Measurements from ENCODE around the gene ZNF423.
A peak's percentile ranks its signal among the peaks of the same experiment; 100 is the strongest.
"Not testable (repeated sequence)": the region's sequence is repeated elsewhere in the genome, so short reads cannot be mapped to it uniquely, and the experiment has no call there.

The ZNF423 gene

DNA sequence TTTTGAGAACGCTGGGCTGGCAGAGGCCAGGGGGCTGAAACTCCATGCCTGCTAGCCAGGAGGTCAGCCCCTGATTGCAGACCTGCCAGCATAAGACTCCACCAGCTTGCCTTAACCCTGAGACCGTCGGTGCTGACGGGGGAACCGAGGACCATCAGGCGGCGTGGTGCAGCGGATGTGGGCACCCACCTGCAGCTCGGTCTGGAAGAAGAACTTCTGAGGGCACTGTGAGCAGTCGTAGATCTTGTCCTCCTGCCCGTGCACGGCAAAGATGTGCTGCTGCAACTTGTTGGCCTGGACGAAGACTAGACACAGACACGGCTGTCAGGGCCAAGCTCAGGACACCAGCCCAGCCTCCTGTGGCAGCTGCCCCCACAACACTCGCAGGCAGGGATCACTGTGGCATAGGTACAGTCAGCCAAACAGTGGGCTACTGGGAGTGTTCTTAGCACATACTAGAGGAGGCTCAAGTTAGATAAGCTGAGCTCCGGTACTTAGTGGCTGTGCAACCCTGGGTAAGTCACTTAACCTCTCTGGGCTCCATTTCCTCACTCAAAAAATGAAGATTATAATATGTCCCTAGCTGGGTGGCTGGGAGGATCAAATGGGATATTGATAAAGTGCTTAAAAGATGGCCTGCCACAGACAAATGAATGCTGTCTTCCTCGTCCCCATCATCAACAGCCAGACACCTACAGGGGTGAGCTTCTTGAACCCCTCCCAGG is 332.3 kb downstream of the ZNF423 start:
- no peak for DNase-seq

DNA sequence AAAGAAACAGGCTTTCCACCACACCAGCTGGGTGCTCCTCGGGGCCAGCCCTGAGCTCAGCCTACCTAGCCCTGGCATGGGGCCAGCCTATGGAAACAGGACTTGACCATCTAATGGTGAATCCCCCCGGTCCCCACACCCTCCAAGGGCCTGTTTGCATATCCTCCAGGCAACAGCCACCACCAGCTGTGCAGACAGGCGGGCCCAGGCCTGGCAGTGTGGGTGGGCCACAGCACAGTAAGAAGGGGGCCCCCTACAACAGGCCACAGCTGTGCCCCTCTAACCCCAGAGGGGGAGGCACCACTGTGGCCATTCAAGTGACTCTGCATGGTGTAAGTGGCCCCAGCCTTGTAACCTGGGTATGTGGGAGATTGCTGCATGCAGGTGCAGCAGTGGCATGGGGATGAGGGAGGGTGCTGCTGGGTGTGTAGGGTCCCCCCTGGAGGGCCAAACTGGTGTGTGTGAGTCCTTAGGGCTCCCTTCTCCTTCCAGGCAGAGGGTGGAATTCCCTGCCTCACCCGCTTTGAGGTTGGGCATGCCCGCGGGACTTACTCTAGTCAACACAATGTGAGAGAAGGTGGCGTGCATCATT is 334.1 kb downstream of the ZNF423 start:
- DNase-seq, result no peak

DNA sequence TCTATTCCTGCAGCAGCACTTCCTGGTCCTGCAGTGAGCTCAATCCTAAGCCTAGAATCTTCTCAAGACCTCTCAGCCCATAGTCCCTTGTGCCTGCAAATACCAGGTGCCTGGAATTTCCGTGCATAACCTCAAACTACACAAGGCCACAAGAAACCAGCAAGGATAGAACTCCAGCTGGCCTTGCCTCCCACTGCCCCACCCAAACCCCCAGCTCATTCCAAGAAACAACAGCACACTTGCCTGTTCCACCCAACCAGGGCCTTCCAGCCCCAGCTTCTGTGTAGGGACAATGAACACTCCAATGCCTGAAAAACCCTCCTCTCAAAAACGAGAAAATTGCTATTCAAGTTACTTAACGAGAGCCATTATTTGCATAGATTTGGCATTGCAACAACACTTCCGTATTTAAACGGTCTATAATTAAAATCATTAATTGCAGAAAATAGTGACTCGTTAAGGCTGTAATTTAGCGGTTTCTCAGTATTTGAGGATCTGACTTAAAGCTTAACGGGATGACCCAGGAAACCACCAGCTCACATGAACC is 335.3 kb downstream of the ZNF423 start:
- no peak for DNase-seq

DNA sequence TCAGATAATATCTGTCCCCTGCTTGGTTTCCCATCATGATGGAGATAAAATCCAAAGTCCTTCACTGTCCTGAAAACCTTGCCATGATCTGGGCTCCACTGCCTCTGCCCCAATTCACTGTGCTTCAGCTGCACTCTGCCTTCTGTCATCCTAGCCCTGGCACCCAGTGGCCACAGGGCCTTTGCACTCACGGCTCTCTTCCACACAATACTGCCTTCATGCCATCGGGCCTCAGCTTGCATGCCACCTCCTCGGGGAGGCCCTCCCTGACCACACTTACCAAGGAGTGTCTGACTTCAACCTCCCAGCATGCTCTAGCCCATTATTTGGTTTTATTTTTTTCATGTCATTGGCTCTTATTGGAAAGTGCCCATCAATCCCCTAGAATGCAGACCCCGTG is 336.2 kb downstream of the ZNF423 start:
- DNase-seq, result no peak

DNA sequence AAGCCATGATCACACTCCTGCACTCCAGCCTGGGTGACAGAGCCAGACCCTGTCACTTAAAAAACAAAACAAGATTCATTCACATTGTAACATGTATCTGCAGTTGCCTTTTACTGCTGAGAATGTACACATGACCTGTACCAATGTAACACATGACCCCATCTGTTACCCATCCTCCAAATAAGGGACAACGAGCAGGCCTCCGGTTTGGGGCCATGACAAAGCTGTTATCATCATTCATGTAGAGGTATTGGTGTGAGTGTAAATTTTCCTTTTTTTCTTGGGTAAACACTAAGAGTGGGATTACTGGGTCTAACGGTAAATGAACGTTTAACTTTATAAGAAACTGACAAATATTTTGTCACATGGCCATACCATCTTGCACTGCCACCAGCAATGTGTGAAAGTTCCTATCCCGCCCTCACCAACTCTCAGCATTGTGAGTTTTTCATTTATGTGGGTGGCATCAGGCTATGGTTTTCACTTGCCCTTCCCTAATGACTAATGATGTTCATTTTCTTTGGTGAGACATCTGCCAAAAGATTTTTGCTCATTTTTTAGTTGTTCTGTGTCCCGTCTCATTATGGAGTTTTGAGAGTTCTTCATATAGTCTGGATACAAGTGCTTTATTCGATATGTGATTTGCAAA is 336.8 kb downstream of the ZNF423 start:
- DNase-seq, result no peak

DNA sequence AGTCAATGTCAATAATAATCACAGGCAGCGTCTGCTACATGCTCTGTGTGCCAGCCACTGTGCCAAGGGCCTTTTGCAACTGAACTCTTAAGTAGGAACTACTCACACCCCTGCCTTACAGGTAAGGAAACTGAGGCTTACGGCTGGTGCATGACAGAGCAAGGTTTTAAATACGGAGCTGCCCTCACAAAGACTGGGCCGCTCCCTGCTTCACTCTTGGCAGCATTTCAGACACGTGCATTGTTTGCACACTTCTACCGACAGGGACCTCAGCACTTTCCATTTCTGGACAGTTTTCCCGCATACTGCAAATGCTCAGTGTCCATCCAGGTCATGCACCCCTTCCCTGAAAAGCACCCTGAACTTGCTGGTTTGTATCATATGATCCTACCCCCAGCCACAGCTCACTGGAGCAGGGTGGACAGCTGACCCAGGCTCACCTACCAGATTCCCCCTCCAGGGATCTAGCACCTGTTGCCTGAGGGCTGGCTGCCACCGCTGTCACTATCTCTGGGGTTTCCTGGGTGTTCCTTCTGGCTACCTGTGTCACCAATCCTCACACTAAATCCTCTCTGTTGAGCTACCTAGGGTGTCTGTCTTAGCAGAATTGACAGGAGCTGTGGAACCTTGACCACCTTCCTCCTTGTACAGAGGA is 339.4 kb downstream of the ZNF423 start:
- no peak for DNase-seq

DNA sequence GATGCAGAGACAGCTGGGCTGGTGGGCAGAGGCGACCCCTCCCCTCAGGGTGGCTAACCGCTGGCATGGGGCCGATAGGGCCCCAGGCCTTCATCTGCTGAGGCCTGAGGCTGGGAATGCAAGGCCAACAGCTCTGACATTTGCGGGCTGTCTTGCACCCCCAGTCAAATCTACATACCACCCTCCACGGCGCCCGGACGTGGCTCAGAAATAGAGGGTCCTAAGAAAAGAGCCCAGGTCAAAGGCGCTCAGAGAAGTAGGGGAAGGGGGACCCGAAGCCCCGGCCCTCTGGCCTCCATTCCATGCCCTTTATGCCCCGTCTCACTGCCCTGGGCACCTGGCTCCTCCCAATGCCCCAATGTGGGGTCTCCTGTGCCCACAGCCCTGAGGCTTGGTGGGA is 340.1 kb downstream of the ZNF423 start:
- DNase-seq, result no peak

DNA sequence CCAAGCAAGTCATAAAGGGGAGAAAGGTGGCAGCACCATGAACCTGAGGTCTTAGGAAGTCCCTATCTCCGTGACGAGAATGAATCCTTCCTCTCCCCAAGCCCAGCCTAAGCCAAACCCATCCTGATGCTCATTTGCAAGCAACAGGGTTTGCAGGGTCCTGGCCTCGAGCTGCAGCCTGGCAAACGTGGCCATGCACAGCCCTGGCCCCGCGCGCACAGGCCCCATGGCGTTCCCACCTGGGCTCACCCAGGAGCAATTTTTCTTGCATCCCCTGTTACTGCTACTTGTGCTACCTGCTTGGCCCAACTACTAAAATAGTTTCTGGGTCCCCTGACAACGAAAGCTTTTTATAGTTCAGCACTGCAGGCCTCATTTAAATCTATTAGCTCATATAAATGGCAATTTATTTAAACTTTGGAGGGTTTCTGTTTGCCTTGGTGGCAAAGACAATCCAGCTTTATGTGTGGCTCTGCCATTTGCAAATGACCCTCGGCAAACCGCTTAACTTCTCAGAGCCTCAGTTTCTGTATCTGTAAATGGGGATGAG is 340.8 kb downstream of the ZNF423 start:
- no peak for DNase-seq

DNA sequence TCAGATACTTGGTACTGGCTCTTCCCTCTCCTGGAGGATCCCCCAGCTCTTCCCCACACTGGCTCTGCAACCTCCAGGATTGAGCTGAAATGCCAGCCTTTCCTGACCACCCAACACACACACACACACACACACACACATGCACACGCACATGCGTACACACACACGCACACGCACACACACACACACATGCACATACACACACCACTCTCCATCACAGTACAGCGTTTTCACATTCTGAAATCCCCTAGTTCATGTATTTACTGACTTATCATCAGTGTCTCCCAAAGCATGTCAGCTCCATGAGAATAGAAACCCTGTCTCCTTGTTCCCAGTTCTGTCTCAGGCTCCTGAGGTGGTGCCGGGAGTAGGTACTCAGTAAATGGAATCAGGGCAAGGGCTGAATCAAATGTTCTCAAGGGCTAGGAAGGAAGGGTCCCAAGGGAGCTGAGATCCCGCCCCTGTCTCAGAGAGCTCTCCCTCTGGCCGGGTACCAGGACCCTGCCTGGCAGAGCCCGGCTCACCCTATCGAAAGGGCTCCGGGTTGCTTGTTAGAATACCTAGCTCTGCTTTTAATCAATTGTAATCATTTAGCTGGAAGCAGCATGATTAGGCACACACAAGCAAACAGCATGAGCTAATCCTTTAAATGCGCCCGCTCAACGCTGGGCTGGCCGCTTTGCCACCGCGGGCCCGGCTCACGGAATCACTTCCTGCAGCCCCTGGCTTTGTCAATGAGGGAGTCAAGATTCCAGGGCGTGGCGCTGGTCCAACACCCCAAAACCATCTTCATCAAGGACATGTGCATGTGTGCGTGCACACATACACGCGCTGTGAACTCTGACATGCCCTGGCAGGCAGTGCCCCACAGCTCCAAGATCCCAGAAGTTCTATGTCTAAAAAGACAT is 341.6 kb downstream of the ZNF423 start:
- no peak for DNase-seq

DNA sequence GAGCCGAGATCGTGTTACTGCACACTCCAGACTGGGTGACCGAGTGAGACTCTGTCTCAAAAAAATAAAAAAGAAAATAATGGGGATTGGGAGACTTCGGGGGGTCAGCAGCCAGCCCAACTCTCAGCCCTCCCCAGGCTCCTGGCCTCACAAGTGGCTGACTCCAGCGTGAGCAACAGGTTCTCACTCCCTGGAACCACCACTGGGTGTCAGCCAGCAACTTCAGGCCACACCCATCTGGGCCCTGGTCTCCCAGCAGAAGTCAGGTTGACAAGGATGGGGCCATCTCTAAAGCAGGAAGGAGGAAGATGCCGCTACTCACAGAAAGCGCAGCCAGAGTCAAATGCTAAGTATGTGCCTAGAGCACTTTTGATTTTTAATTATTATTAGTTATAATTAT is 342.9 kb downstream of the ZNF423 start:
- peak in 1 of 2 donors; percentile 18 for DNase-seq

DNA sequence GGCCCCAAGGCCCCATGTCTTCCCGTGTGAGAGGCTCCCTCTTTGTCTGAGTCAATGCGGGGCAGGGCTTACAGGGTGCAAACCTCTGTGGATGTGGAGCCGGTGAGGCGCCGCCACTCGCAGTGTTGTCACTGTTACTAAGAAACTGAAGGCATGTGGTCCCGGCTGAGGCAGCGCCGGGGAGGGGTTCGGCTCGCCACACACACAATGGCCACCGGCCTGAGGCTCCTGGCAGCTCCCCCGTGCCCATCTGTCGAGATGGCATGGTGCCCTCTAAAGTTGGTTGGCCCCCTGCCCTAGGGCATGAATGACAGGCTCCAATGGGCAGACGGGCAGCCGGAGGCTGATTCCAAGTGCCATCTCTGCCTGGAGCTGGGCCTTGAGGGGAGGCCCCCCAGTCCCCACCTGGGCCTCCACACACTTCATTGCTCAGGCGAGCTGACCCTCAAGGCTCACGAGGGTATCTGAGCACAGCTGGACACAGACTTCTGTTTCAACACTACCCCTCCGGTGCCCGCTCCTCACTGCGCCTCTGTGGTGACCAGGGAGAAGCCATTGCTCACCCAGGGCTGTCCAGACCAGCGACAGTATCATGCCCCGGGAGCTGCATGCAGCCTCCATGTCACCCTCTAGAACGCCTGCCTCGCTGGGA is 345.1 kb downstream of the ZNF423 start:
- no peak for DNase-seq

DNA sequence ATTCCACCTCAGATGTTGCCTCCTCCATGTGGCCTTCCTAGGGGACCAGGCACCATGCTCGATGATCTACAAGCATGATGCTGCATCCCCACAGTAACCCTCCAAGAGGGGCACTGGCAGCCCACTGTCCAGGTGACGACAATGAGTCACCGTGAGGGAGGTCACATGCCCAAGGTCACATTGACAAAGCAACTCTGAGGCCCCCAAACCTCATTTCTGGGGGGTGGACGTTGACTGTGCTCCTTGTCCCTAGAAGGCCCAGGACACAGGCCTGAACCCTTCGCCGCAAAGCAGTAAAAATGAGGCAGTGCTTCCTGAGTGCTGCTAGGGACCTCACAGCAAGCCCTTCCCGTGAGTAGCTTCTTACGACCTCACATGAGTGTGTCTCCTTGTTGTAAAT is 345.8 kb downstream of the ZNF423 start:
- DNase-seq, result no peak

DNA sequence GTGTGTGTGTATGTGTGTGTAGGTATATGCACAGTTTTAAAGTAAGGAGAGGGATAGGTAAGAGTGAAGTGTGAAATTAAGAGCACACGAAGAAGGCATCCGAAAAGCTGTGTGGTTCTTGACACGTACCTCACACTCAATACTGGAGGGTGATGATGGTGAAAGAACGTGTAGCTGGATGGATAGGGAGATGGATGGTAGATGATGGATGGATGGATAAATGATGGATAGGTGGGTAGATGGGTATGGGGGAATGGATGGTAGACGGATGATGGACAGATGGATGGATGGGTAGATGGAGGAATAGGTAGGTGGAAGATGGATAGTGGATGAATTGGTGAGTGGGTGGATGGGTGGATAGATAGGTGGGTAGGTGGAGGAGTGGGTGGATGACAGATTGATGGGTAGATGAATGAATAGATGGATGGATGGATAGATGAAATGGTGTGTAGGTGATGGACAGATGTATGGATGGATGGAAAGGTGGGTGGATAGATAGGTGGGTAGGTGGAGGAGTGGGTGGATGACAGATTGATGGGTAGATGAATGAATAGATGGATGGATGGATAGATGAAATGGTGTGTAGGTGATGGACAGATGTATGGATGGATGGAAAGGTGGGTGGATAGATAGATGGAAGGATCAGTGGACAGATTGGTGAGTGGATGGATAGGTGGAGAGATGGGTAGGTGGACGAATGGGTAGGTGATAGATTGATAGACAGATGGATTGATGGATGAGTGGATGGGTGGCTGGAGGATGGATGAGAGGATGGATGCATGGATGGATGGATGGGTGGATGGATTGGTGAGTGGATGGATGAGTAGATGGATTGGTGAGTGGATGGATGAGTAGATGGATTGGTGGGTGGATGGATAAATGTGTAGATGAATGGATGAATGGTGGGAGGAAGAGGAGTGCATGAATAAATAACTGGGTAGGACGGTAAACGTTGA is 349.6 kb downstream of the ZNF423 start:
- not testable (repeated sequence) for DNase-seq

DNA sequence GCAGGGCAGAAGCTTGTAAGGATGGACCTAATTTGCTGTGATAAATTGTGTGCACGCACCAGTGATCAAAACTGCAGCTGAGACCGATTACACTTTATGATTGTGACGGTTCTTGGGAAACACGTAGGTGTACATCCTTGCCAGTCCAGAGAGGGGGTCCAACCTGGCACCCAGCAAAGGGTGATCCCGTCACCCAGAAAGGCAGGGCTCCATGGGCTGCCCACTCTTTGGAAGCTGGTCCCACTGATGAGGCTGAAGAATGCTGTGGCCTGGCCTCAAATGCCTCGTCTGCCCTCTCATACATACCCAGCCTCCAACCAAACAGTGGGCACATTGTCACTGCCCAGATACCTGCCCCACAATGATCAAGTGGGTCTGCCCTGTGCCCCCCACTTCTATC is 350.4 kb downstream of the ZNF423 start:
- DNase-seq, result no peak

DNA sequence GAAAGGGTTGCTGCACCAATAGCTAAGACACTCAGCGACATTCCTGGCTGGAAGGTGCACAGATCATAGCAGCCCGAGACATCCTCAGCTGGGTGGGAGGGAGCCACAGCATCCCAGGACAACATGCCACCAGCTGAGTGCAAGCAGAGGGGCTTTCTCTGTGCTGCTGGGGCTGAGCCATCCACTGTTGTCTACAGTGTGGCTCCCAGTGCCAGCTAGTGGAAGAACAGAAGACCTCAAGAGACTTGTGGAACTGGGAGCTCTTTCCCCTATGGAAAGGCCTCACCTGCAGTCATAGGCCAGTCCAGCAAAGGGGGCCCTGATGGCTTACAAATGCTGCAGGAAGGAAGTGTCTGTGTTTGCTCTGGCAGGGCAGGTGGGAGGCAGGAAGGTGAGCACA is 351.3 kb downstream of the ZNF423 start:
- no peak for DNase-seq

DNA sequence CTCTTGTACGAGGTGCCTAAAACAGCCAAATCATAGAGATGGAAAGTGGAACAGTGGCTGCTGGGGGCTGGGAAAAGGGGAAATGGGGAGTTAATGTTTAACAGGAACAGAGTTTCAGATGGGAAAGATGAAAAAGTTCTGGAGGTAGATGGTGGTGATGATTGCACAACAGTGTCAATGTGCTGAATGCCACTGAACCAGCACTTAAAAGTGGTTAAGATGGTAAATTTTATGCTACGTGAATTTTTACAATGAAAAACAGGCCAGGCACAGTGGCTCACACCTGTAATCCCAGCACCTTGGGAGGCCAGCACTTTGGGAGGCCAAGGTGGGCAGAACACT is 351.9 kb downstream of the ZNF423 start:
- DNase-seq, result no peak

DNA sequence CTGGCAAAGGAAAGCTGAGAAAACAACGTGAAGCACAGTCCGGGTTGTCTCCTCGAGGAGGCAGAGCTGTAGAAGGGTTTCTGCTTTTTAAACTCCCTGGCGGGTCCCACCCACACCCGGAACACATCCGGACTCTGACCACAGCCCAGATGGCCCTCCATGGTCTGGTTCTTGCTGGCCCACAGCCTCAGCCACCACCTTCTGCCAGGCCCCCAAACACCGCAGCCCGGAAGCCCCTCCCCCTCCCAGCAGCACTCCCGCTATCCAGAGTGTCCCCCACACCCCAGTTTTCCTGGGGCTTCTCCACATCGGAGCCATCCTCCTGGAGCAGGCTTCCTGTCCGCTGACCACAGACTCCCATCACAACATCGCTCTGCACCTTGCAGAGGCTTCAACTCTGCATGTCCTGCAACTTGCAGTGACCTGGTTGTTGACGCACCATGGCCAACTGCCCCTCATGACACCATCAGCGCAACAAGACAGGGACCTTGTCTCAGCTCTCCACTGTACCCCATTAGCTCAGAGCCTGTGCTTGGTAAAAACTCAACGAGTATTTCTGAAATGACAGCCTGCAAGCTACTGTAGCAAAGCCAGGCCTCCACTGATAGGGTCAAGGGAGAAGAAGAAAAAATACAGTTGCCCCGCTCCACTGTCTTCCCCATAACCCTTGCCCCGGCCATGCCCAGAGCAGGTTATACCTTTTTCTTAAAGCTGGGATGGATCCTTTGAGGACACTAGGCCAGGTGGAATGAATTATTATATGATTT is 352.5 kb downstream of the ZNF423 start:
- DNase-seq, result peak in 1 of 2 donors; percentile 35

DNA sequence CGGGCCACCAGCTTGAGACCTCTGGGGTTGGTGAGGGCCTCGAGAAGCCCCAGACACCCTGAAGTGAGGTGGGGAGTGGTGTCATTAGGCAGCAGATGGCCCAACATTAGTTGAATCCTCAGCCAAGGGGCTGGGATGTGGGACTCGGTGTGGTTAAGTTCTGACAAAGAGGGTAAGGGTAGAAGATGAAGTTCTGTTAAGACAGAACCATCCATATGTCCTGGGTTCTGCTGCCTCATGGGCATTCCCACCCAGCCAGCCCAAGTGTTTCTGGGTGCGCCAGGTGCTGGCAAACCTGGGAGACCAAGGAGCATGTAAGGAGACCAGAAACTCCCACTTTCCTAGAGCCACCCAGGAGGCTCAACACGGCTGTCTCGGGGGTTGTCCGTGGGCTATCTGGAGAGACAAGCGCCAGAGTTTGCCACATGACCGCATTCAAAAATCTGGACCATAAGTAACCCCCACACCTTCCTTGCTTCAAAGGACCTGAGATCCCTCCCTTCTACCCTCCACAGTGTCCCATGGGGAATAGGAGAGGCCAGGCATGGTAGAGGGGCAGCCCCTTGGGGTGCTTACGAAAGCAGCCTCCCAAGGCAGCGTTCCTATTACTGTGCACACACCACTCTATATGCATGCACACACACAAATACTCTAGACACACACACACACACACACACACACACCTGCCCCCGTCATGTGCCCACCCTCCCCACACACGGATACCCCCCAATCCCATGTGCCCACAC is 353.6 kb downstream of the ZNF423 start:
- no peak for DNase-seq

All from inflammatory macrophage (primary cell).